OCI-LY7 (cell line): ENCODE results near the gene TMEM242.

Experiments
- CTCF ChIP-seq: fragments of 200-600 bp; sonication (generic); conservative IDR thresholded peaks from 2 replicates; pipeline ENCODE4 v1.5.1; 2014; ENCODE audit warnings: mild to moderate bottlenecking, antibody characterized with exemption, low read length, moderate library complexity, mixed read lengths
- EZH2phosphoT487 ChIP-seq: fragments of 200-600 bp; sonication (generic); IDR thresholded peaks from 2 replicates; pipeline ENCODE4 v1.6.1; 2018; ENCODE audit warnings: low read depth, borderline replicate concordance, mild to moderate bottlenecking, mixed run types, antibody characterized with exemption, low read length, moderate library complexity, mixed read lengths

- TF ChIP-seq CTCF: no peak
- no peak for TF ChIP-seq EZH2phosphoT487
These were observed 25.0 kb downstream of the TMEM242 start for GRCh38 chr6:157298216-157298724.
